Mucosa of stomach (tissue), 1 donor: Measurements from ENCODE around the gene AP2A2.

Experiments used
- H3K27me3 ChIP-seq: one replicate; pipeline ENCODE4 v1.7.0; 2013; ENCODE audit warnings: mild to moderate bottlenecking, low read length; ENCODE audit not compliant: control insufficient read depth, insufficient read depth
- H3K36me3 ChIP-seq: one replicate; pipeline ENCODE4 v1.7.0; 2013; ENCODE audit warnings: low read length; ENCODE audit not compliant: control insufficient read depth, insufficient read depth
- H3K4me1 ChIP-seq: one replicate; pipeline ENCODE4 v1.7.0; 2013; ENCODE audit warnings: mild to moderate bottlenecking, low read length; ENCODE audit not compliant: control insufficient read depth, insufficient read depth
- H3K4me3 ChIP-seq: one replicate; pipeline ENCODE4 v1.7.0; 2013; ENCODE audit warnings: low read length
- H3K9ac ChIP-seq: one replicate; pipeline ENCODE4 v1.7.0; 2013; ENCODE audit warnings: mild to moderate bottlenecking, low read length, moderate library complexity
- H3K9me3 ChIP-seq: one replicate; pipeline ENCODE4 v1.7.0; 2013; ENCODE audit warnings: mild to moderate bottlenecking, low read length, moderate library complexity; ENCODE audit not compliant: control insufficient read depth
- donor health status: Pancreatic carcinoma.

AP2A2 gene

DNA sequence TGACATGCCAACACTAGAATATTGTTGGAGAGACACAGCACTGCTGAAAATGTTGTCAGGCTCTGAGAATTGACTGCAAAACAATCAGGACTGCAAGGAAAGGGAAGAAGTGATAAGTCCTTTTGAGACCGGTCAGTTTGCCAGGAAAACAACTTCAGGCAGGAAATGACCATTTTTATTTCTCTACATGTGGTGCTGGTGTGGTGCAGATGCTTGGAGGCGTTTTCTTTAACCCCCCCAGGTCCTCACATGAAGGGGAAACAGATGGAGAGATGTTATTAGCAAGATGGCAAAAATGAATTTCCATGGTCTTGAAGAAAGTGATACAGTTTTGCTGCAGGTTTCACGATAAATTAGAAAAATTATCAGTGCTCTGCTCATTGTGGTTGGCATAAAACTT lies 5.7 kb downstream of the AP2A2 start:
- Histone ChIP-seq H3K4me1 (peaks cover 27% of the 10 kb centered on the region), H3K9me3 (no peaks in the 10 kb centered on the region), H3K36me3 (no peaks in the 10 kb centered on the region), H3K4me3 (no peak overlapping the region), H3K27me3 (no peaks in the 10 kb centered on the region), H3K9ac (no peak overlapping the region)

DNA sequence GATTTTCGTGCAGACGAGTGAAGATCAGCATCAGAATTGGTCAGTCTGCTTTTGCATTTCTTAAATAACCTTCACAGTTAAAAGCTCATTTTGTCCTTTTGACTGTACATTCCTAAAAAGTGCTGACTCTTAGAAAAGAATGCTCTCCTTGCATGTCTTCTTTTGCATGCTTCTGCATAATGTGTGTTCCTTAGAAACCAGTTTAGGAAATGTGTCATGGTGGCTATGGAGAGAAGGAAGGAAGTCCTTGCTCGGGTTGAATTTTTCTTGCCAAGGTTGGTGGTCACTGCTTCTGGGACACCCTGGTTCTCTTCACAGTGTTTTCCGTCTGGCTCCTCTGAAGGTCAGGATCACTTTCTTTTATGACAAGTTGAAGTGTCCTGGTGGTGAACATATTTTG lies 6.8 kb downstream of the AP2A2 start:
- no peaks in the 10 kb centered on the region for H3K27me3 ChIP-seq
- no peak overlapping the region for H3K4me3 ChIP-seq
- H3K36me3 ChIP-seq = no peaks in the 10 kb centered on the region
- H3K9ac ChIP-seq = no peak overlapping the region
- no peaks in the 10 kb centered on the region for H3K9me3 ChIP-seq
- H3K4me1 ChIP-seq = peaks cover 18% of the 10 kb centered on the region

DNA sequence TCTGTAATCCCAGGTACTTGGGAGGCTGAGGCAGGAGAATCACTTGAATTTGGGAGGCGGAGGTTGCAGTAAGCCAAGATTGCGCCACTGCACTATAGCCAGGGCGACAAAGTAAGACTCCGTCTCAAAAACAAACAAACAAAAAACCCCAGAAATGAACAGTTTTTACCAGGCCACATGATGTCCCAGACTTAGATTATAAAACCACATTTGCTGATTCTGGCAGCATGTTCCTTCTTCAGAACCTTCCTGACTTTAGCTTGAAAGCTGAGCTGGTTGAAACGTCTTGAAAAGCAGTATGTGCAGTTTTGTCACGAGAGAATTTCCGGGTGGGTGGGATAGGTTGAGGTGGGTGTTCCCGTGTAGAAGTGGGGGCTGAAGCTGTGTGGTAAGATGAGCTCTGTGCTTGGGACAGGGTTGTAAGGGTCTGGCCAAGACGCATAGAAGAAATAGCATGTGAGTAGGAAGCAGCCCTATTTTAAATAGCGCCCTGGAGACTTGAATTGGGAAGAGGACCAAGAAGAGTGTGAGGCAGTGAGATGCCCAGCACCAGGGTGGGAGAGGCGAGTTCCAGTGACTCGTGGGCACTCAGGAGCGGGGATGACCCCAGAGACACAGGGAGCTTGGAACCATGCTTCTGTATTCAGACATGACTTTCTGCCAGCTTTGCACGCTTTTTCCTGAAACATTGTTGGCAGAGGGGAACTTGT lies 7.6 kb downstream of the AP2A2 start:
- Histone ChIP-seq H3K27me3 (no peaks in the 10 kb centered on the region), H3K4me1 (peaks cover 18% of the 10 kb centered on the region), H3K36me3 (no peaks in the 10 kb centered on the region), H3K9me3 (no peaks in the 10 kb centered on the region), H3K9ac (no peak overlapping the region), H3K4me3 (no peak overlapping the region)

DNA sequence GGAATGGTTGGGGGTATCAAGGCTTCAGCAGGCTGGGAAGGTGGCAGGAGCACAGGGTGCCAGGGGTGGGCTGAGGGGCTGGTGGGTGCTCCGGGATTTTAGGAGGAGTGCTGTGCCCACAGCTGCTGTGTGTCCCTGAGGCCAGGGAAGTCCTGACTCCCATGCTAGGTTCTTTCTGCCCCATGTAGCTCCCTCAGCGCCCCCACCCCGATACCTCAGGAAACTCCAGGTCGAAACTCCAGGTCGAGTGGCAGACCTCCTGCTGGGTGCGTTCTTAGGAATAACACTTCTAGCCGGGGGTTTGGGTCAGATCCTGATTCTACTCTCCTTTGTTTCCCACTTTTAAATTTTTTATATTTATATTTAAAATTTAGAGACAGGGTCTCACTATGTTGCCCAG lies 8.3 kb downstream of the AP2A2 start:
- Histone ChIP-seq H3K36me3 (no peaks in the 10 kb centered on the region), H3K9ac (no peak overlapping the region), H3K4me3 (no peak overlapping the region), H3K27me3 (no peaks in the 10 kb centered on the region), H3K4me1 (peaks cover 18% of the 10 kb centered on the region), H3K9me3 (no peaks in the 10 kb centered on the region)

DNA sequence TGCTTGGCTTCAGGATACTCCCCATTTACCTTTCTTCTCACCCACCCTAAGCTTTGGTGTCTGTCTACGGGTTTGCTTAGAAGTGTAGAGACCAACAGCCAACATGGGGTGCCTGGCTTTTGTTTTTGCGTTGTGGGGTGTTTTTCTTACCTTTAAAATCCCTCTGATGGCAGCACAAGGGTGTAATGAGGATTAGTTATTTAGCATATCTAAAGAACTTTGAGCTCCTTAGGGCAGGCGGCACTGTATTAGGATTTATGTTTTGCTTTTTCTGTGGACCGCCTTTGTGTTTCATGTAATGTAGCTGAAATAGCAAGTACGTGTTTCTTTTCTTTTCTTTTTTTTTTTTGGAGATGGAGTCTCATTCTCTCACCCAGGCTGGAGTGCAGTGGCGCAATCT lies 8.9 kb downstream of the AP2A2 start:
- H3K4me3 ChIP-seq = no peak overlapping the region
- no peak overlapping the region for H3K9ac ChIP-seq
- H3K9me3 ChIP-seq = no peaks in the 10 kb centered on the region
- no peaks in the 10 kb centered on the region for H3K36me3 ChIP-seq
- no peaks in the 10 kb centered on the region for H3K27me3 ChIP-seq
- peaks cover 14% of the 10 kb centered on the region for H3K4me1 ChIP-seq

DNA sequence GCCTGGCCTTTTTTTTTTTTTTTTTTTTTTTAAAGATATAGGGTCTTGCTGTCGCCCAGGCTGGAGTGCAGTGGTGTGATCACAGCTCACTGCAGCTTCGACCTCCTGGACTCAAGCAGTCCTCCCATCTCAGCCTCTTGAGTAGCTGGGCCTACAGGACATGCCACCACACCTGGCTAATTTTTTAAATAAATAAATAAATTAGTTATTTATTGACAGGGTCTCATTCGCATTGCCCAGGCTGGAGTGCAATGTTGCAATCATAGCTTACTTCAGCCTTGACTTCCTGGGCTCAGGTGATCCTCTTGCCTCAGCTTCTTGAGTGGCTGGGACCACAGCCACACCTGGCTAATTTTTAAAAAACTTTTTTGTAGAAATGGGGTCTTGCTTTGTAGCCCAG lies 10.5 kb downstream of the AP2A2 start:
- Histone ChIP-seq H3K9ac (no peak overlapping the region), H3K4me3 (no peak overlapping the region), H3K27me3 (no peaks in the 10 kb centered on the region), H3K4me1 (peaks cover 14% of the 10 kb centered on the region), H3K36me3 (no peaks in the 10 kb centered on the region), H3K9me3 (no peaks in the 10 kb centered on the region)

DNA sequence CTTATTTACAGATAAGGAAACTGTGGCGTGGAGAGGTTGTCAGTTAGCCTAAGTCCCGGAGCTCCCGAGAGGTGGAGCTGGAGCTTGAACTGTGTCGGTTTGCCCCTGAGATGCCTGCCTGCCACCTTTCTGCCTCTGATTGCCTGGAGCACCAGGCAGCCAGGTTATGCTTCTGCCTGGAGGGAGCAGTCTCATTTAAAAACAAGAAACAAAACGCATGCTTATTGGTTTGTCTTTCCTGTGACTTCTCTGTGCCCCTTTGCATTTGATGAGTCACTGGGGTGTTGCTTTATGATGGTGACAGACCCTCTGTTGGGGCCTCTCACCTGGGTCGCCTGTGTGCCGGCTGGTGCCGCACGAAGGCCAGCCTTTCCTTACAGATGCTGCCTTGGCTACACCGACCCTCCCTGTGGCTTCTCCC lies 12.2 kb downstream of the AP2A2 start:
- Histone ChIP-seq H3K36me3 (no peaks in the 10 kb centered on the region), H3K9me3 (no peaks in the 10 kb centered on the region), H3K27me3 (no peaks in the 10 kb centered on the region), H3K4me1 (peaks cover 12% of the 10 kb centered on the region), H3K4me3 (no peak overlapping the region), H3K9ac (no peak overlapping the region)

DNA sequence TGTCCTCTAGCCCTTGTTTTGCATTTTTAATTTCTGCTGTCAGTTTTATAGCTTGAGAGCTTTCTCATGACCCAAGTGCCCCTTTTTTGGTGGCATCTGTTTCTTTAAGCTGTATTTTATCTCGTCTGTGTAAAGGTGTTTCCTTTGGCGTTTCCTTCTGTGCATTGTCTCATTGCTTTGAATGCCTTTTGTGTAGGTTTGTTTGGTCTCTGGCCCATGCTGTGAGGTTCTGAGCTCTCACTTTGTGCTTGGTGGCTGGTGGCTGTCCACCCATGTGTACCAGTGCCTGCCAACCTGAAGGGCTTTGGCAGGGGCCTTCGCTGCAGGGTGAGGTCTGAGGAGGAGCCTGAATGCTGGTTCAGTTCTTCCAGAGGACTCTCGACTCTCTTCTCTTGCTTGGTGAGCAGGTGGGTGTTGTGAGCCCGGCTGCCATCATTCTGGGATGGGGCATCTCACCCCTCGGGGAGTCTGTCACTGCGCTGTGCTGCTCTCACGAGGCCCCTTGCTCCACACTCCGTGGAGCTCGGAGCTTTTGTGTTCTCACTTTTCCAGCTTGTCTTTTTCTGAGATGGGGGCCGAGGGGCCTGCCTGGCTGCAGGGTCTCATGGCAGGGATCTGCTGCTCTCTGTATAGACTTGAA lies 14.9 kb downstream of the AP2A2 start:
- Histone ChIP-seq H3K36me3 (no peaks in the 10 kb centered on the region), H3K9ac (no peak overlapping the region), H3K4me1 (peaks cover 12% of the 10 kb centered on the region), H3K4me3 (no peak overlapping the region), H3K27me3 (no peaks in the 10 kb centered on the region), H3K9me3 (no peaks in the 10 kb centered on the region)

DNA sequence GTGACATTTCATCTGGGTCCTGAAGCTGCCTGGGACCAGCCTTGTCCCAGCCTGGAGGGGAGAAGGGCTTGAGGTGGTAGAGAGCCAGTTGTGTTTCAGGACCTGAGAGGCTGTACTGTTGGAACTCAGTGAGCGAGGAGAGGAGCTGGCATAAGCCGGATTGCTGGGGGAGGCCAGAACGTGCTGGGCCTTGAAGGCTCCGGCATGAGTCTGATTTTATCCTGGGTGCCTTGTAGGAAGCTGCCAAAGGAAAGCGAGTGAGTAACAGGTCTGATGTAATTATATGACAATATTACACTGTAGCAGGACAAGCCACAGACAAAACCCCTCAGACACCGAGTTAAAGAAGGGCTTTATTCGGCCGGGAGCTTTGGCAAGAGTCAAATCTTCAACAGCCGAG lies 17.2 kb downstream of the AP2A2 start:
- peaks cover 12% of the 10 kb centered on the region for H3K4me1 ChIP-seq
- H3K27me3 ChIP-seq = no peaks in the 10 kb centered on the region
- H3K4me3 ChIP-seq = no peak overlapping the region
- H3K9me3 ChIP-seq = no peaks in the 10 kb centered on the region
- no peak overlapping the region for H3K9ac ChIP-seq
- H3K36me3 ChIP-seq = no peaks in the 10 kb centered on the region

DNA sequence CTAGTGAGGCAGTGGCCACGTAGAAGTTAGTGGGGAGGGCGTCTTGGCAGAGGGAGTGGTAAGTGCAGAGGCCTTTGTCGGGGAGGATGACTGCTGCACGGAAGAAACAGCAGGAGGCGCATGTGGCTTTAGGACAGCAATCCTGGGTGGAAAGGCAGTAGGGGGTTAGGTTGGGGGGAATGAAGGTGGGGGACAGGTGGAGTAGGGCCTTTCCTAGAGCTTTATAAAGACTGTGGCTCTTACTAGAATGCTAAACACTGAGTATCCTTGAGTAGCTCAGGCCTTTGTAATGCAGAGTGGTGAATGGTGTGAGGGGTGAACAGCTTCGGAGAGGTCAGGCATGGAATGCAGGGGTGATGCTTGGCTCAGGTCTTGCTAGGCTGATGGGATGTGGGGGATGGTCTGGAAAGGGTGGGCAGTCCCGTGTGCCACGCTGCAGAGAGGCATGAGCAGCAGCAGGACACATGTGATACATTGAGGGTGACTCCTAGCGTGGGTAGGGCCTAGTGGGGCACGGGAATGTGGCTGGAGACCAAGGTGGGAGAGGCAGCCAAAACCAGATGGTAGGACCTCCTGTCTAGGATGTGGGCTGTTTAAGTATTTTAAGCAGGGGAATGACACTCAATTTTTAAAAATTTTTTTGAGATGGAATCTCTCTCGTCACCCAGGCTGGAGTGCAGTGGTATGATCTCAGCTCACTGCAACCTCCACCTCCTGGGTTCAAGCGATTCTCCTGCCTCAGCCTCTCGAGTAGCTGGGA lies 19.2 kb downstream of the AP2A2 start:
- no peaks in the 10 kb centered on the region for H3K36me3 ChIP-seq
- H3K4me1 ChIP-seq = peaks cover 12% of the 10 kb centered on the region
- H3K27me3 ChIP-seq = no peaks in the 10 kb centered on the region
- H3K9ac ChIP-seq = no peak overlapping the region
- H3K9me3 ChIP-seq = no peaks in the 10 kb centered on the region
- no peak overlapping the region for H3K4me3 ChIP-seq

DNA sequence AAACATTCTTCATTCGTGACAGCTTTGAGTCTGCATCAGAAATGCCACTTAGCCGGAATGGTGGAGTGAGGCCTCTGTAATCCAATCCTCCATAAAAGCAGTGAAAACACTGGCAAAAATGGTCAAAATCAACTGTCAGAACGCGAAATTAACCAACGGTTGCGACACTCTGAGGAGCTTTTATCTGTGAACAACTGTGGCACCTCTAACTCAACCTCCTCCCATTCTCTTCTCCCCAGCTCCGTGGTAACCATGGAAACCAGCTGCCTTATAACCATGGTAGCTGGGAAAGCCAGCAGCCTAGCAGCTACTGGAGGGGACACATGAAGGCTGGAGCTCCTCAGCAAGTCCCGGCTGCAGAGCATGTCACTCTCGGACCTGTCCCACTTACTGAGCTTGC lies 20.3 kb downstream of the AP2A2 start:
- Histone ChIP-seq H3K9me3 (no peaks in the 10 kb centered on the region), H3K4me3 (no peak overlapping the region), H3K4me1 (peaks cover 4% of the 10 kb centered on the region)

DNA sequence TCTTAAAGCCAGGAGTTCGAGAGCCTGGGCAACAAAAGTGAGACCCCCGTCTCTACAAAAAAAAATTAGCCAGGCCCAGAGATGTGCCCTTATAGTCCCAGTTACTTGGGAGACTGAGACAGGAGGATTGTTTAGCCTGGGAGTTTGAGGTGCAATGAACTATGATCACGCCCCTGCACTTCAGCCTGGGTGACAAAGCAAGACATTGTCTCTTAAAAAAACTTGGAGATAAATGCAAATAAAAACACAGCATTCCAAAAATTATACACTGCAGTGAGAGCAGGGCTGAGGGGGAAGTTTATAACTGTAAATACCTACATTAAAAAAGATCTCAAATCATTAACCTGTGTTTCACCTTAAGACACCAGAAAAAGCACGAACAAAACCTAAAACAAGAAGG lies 22.1 kb downstream of the AP2A2 start:
- Histone ChIP-seq H3K27me3 (no peaks in the 10 kb centered on the region), H3K4me1 (peaks cover 12% of the 10 kb centered on the region), H3K4me3 (no peak overlapping the region), H3K9me3 (no peaks in the 10 kb centered on the region), H3K36me3 (no peaks in the 10 kb centered on the region), H3K9ac (no peak overlapping the region)

More for the DNA sequence above, 20.3 kb downstream of the AP2A2 start:
- Histone ChIP-seq H3K27me3 (no peaks in the 10 kb centered on the region), H3K36me3 (no peaks in the 10 kb centered on the region), H3K9ac (no peak overlapping the region)
